NK-92 treated with Interleukin-12 subunit alpha and Interleukin-12 subunit beta, amount 100 ng/mL, for 24 hours (cell line): Measurements from ENCODE around the gene LMF1.

Experiments
- DNase-seq: peaks from one replicate; lab custom pipeline; 2025; lab: John Stamatoyannopoulos, UW

LMF1 gene

DNA sequence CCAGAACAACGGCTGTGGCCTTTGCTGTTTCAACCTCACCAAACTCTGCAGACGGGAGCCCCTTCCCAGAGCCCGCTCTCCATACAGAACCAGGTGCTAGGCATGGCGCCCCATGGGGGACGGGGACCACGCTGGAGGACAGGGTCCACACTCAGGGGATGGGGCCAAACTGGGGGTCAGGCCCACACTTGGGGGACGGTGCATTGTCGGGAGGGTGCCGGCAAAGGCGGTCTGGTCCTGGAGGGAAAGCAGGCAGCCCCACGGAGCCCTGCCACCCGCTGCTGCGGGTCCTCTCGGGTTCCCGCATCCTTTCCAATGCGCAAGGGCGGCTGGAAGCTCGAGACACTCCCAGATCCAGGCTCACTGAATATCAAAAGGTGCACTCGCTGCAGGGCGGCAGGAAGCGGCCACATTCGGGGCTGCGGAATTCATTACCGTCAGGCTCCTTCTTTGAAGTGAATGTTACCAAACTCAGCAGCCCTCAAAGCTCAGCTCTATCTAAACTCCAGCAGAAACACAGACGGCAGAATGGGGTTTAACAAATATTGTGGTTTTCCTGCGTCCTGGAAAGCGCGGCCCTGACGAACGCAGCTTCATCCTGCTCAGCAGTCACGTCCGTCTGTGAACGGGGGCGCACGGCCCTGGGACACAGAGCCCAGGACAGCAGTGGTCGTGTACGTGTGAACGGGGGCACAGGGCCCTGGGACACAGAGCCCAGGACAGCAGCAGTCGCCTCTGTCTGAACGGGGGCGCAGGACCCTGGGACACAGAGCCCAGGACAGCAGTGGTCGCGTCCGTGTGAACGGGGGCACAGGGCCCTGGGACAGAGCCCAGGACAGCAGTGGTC is 41.3 kb downstream of the LMF1 start:
- DNase-seq = no peak

DNA sequence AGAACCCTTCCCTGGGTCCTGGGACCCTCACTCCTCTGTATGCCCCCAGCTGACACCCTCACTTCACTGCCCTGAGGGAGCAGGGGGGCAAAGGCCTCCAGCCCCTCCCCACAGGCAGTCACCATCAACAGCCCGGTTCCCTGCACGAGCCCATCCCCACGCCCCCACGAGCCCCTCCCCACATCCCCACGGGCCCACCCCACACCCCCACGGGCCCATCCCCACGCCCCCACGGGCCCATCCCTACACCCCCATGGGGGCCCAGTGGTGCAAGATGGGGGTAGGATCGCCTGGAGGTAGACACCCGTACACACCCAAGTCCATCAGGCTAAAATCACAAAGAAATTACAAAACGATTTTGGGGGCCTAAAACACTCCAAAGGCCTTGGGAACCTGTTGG is 42.3 kb downstream of the LMF1 start:
- no peak for DNase-seq

- DNase-seq = no peak
Measured at GRCh38 chr16:927931-928330, 42.9 kb downstream of the LMF1 start.

DNA sequence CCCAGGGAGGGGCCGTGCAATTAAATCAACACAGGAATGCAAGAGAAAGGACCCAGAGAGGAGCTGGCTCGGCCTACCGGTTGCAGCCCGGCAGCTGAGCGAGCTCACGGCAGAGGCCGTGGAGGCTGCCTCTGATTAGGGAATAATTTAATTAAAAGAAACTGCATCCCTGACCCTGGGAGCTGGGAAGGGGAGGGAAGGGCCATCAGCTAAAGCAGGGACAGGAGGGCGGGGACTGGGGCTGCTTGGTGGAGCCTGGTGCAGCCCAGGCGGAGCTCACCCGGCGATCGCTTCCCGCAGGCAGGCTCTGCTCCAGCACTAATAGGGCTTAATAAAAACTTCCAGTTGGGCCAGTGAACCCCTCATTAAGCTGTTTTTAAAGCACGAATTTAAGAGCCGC is 43.4 kb downstream of the LMF1 start:
- DNase-seq = no peak

DNA sequence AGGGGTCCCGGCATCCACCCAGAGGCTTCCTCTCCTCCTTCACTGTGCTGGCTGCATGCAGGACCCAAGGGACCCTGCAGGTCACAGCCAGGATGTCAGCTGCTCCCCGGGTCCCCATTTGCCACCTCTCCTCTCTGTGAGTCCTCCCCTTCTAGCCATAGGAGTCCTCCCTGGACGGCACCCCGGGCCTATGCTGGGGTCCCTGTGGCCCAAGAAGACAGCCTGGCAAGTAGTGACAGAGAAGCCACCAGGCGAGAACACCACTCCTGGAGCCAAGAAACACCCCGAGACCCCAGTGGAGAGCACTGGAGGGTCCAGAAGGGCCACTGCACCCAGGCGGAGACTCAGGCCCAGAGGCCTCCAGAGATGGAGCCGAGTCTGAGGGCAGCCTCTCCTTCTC is 44.1 kb downstream of the LMF1 start:
- DNase-seq = no peak

DNA sequence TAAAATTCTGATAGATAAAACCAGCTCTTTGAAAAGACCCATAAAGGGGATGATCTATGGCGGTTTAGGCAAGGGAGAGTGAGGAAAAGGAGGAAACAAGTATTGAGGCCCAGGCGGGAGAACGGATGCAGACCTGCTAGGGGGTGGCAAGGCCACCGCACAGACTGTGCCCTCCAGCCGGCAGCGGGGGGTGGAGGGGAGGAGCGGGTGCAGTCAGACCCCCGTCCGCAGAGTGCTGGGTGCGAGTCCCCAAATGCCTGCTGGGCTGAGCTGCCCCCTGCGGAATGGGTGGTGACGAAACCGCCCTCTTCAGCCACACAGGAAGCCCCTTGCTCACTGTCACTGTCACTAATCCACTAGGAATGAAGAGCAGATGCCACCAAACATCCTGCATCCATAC is 46.0 kb downstream of the LMF1 start:
- no peak for DNase-seq

DNA sequence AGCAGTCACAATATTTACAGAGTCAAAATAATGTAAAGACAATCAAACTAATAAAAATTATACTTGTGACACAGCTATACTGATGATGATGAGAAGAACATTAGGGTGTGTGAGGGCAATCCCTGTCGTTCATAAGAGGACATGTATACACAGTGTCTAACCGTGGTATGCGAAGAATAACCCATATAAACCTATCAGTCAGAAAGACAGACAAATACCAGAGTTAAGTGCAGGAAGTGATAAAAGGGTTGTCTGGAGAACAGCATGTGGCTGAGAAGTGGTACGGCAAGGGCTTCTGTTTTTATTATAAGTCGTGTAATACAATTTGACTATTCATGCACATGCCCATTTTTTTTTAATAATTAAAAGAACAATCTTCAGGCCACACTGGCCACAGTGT is 46.7 kb downstream of the LMF1 start:
- DNase-seq = no peak

DNA sequence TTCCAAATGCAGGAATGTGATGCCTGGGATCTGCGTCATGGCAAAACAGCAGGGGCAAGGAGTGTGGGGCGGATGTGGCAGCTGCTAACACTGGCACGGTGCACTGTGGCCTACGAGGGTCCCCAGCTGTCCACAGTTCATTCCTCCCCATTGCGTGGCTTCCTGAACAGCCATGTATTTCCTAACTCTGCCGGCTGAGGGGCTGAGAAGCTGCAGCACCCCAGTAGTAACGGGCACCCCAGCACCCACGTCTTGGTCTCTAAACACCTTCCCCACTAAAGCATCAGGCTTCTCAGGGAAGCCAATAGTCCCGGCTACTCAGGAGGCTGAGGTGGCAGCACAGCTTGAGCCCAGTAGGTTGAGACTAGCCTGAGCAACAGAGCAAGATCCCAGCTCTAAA is 47.6 kb downstream of the LMF1 start:
- DNase-seq = no peak

DNA sequence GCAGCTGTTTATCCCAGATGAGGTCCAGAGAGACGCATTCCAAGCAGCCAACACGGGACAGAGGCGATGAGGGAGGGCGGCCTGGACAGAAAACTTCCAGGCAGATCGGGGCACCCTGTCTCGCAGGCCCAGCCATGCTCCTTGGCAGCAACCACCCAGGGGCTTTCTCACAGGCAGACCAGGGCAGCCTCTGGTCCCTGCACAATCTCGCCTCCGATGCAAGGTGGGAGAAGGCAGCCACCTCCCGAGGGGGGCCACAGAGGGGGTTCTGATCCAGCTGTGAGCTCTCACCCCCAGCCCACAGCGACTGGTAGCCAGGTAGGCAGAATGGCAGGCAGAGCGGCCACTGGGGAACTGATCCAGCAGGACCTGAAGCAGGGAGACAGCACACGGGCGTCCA is 48.7 kb downstream of the LMF1 start:
- DNase-seq = no peak

GRCh38 chr16:921321-921905 is 49.4 kb downstream of the LMF1 start:
- DNase-seq = no peak

DNA sequence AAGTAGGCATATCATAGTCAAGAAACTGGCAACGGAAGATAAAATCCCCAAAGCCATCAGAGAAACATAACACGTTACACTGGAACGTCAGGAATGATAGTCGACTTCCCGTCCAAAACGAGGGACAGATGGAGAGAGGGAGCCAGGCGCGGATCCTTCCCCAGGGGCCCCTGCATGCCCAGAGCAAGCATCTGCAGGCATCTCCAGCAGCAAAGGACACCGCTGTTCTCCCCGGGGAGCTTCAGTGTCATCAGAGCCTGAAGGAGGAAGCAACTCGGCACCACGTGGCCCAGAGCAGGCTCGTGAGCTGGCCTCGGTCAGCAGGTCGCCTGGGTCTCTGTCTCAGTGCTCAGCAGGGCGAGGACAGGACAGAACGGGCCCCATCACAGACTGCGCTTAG is 50.1 kb downstream of the LMF1 start:
- DNase-seq = no peak

- DNase-seq = no peak
Measured at GRCh38 chr16:920051-920681, 50.6 kb downstream of the LMF1 start.

GRCh38 chr16:919658-920050 is 51.1 kb downstream of the LMF1 start:
- no peak for DNase-seq

- no peak for DNase-seq
Measured at GRCh38 chr16:918741-919657, 51.8 kb downstream of the LMF1 start.

DNA sequence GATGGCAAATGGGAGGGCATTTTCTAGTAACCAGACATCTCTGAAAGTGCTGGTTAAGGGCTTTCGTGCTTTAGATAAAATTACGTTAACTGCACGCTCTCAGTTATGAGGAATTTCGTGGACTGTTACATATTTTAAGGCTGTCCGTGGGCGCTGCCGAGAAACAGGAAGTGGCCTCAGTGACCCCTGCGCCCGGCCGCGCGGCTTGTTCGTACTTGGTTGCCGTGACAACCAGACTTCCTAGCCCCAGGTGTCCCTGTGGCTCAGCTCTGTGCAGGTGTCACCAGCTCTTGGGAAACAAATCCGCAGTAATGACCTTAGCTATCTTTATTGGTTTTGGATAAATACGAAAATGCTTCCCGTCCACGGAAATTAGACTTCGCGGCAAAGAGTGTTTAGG is 52.7 kb downstream of the LMF1 start:
- no peak for DNase-seq

DNA sequence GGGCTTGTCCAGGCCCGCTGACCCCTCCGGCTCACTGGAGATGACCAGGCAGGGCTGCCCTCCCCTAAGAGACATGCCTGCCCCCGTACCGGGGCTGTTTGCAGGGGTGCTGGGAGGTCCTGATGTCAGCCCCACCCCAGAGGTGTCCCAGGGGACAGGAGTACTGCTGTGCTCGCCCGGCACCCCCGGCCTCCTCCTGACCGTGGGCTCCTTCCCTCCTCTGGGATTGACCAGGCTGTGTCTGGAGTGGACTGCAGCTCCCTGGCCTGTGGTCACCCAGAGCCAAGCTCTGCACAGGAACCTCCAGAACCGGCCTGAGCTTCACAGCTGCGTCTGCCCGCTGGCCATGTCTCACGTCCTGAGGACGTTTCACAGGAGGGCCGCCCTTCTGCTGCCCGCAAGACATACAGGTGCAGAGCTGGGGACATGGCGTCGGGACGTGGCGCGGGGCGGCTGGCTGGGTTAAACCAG is 53.2 kb downstream of the LMF1 start:
- no peak for DNase-seq

GRCh38 chr16:916035-916799 is 54.6 kb downstream of the LMF1 start:
- DNase-seq = no peak

- no peak for DNase-seq
Measured at GRCh38 chr16:915546-915945, 55.2 kb downstream of the LMF1 start.

DNA sequence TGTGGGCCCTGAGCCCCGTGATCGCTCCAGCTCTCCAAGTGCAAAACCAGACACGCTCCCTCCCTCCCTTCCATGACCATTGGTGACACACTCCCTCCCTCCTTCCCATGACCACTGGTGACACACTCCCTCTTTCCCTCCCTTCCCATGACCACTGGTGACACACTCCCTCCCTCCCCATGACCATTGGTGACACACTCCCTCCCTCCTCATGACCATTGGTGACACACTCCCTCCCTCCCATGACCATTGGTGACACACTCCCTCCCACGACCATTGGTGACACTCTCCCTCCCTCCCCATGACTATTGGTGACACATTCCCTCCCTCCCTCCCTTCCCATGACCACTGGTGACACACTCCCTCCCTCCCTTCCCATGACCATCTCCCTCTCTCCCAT is 56.3 kb downstream of the LMF1 start:
- DNase-seq = no peak

DNA sequence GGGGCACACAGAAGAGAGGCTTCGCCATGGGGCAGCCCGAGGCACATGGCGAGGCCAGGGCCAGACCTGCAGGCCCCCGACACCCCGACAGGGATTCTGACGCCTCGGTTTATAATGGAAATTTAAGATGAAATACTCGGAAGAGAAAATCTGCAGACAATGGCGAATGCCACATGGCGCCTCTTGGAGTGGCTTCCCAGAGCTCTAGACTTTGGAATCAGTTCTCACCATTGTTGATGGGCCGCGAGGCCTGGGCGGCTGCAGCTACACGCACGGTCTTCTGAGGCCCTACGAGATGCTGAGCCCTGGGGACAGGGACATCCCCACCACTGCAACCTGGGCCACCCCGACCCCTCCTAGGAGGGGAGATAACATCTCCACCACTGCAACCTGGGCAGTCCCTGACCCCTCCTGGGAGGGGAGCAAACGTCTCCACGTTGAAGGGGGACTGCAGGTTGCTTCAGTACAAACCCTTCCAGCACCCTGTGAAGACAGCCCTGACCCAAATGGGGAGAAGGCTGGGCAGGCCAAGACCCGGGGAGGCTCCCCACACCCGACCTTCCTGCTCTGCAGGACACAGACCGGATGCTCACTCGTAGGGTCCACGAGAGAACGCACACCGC is 56.9 kb downstream of the LMF1 start:
- no peak for DNase-seq
